ENCODE data around the gene NME3. TPM values are rescaled to one million over a fixed set of nuclear protein-coding genes. Genes with fewer than 3 reads are reported as not detected.

The NME3 gene
- total and polyA plus RNA-seq, 9 of the 15 experiments (the other 6 are each of a cell fraction or from before 2014, with no cell fraction given) = 0.68 to 76.3 (median 11.5) TPM

GRCh38 chr16:1812732-1813163 is 41.4 kb upstream of the NME3 start (continued):
- TF ChIP-seq SFPQ (IDR thresholded peaks at IDR 0.05; ENCODE audit: low read depth, low read length) (no peak), PTBP1 (IDR thresholded peaks at IDR 0.05; ENCODE audit: low read depth, low read length) (no peak), ZNF445 (CRISPR knock-in tag; IDR thresholded peaks at IDR 0.05; ENCODE audit: low read depth) (no peak), MXI1 (IDR thresholded peaks at IDR 0.05; ENCODE audit: low read depth, low read length) (peak; percentile 42; the same call in 1 of the 2 replicates), POLR3G (IDR thresholded peaks at IDR 0.05; ENCODE audit: extremely low read depth, insufficient read length, insufficient replicate concordance) (no peak), IRF9 (tag; IDR thresholded peaks at IDR 0.05) (no peak), ZNF197 (CRISPR knock-in tag; IDR thresholded peaks at IDR 0.05; ENCODE audit: low read depth) (no peak), E2F1 (CRISPR knock-in tag; IDR thresholded peaks at IDR 0.05) (no peak), ZFPM2 (CRISPR knock-in tag; IDR thresholded peaks at IDR 0.05) (no peak), ZNF134 (CRISPR knock-in tag; conservative IDR thresholded peaks at IDR 0.05) (no peak), SMAD1 (IDR thresholded peaks at IDR 0.05; ENCODE audit: low read depth, low read length, partially characterized antibody) (no peak), IRF2 (CRISPR knock-in tag; IDR thresholded peaks at IDR 0.05) (no peak), POLR2G (IDR thresholded peaks at IDR 0.05; ENCODE audit: low read depth, low read length) (0 out of 2 replicates have a peak, but pooled peaks have one; percentile 28), STAT5B (CRISPR knock-in tag; IDR thresholded peaks at IDR 0.05) (no peak), FOXP1 (CRISPR knock-in tag; IDR thresholded peaks at IDR 0.05) (no peak), SMARCE1 (IDR thresholded peaks at IDR 0.05) (no peak), STAG1 (CRISPR knock-in tag; IDR thresholded peaks at IDR 0.05; ENCODE audit: borderline replicate concordance) (peak; percentile 61; the same call in 1 of the 2 replicates), ZFP91 (CRISPR knock-in tag; IDR thresholded peaks at IDR 0.05) (no peak), MTA3 (IDR thresholded peaks at IDR 0.05; ENCODE audit: borderline replicate concordance) (no peak), HSF4 (CRISPR knock-in tag; IDR thresholded peaks at IDR 0.05; ENCODE audit: borderline replicate concordance) (no peak), SNAPC5 (CRISPR knock-in tag; IDR thresholded peaks at IDR 0.05) (no peak), MNT (conservative IDR thresholded peaks at IDR 0.05) (peak; percentile 63 to 78)
